HEK293 (cell line): ENCODE measurements around the gene PRCC.

ENCODE experiments used
- AEBP2 ChIP-seq: fragments of 450-650 bp; formaldehyde crosslinking; IDR thresholded peaks from 2 replicates; pipeline ENCODE4 v1.5.1; 2016; ENCODE audit warnings: missing biosample characterization, missing genetic modification characterization, borderline replicate concordance
- FEZF1 ChIP-seq: fragments of 450-650 bp; formaldehyde crosslinking; IDR thresholded peaks from 2 replicates; pipeline ENCODE4 v1.5.1; 2016; ENCODE audit warnings: missing biosample characterization, missing genetic modification characterization
- HOXA7 ChIP-seq: sonication (generic); formaldehyde crosslinking; IDR thresholded peaks from 2 replicates; pipeline ENCODE4 v1.8.1; 2022; ENCODE audit warnings: missing genetic modification reagents, borderline replicate concordance
- IKZF3 ChIP-seq: fragments of 450-650 bp; IDR thresholded peaks from 2 replicates; pipeline ENCODE4 v1.5.0; 2018; ENCODE audit warnings: missing biosample characterization, mild to moderate bottlenecking, missing genetic modification characterization, moderate library complexity
- KLF10 ChIP-seq: fragments of 450-650 bp; IDR thresholded peaks from 2 replicates; pipeline ENCODE4 v1.5.1; 2018; ENCODE audit warnings: missing biosample characterization, mild to moderate bottlenecking, missing genetic modification characterization
- KLF16 ChIP-seq: fragments of 450-650 bp; formaldehyde crosslinking; IDR thresholded peaks from 2 replicates; pipeline ENCODE4 v1.5.1; 2017; ENCODE audit warnings: missing biosample characterization, missing genetic modification characterization
- KLF8 ChIP-seq: fragments of 450-650 bp; formaldehyde crosslinking; IDR thresholded peaks from 2 replicates; pipeline ENCODE4 v1.5.1; 2016; ENCODE audit warnings: missing biosample characterization, missing genetic modification characterization
- OVOL3 ChIP-seq: fragments of 450-650 bp; formaldehyde crosslinking; IDR thresholded peaks from 2 replicates; pipeline ENCODE4 v1.5.1; 2016; ENCODE audit warnings: missing biosample characterization, missing genetic modification characterization
- SP3 ChIP-seq: fragments of 450-650 bp; formaldehyde crosslinking; IDR thresholded peaks from 2 replicates; pipeline ENCODE4 v1.5.1; 2016; ENCODE audit warnings: missing biosample characterization, missing genetic modification characterization
- ZBTB8A ChIP-seq: fragments of 450-650 bp; formaldehyde crosslinking; IDR thresholded peaks from 2 replicates; pipeline ENCODE4 v1.5.1; 2016; ENCODE audit warnings: missing biosample characterization, missing genetic modification characterization
- ZNF169 ChIP-seq: fragments of 450-650 bp; formaldehyde crosslinking; IDR thresholded peaks from 2 replicates; pipeline ENCODE4 v1.5.1; 2016; ENCODE audit warnings: missing biosample characterization, missing genetic modification characterization
- ZNF175 ChIP-seq: fragments of 450-650 bp; formaldehyde crosslinking; IDR thresholded peaks from 2 replicates; pipeline ENCODE4 v1.5.1; 2016; ENCODE audit warnings: missing biosample characterization, missing genetic modification characterization
- ZNF202 ChIP-seq: fragments of 450-650 bp; formaldehyde crosslinking; IDR thresholded peaks from 2 replicates; pipeline ENCODE4 v1.5.1; 2016; ENCODE audit warnings: missing biosample characterization, missing genetic modification characterization, borderline replicate concordance
- ZNF223 ChIP-seq: fragments of 450-650 bp; formaldehyde crosslinking; IDR thresholded peaks from 2 replicates; pipeline ENCODE4 v1.5.1; 2016; ENCODE audit warnings: missing biosample characterization, missing genetic modification characterization
- ZNF239 ChIP-seq: fragments of 450-650 bp; formaldehyde crosslinking; IDR thresholded peaks from 2 replicates; pipeline ENCODE4 v1.5.1; 2016; ENCODE audit warnings: missing biosample characterization, missing genetic modification characterization
- ZNF274 ChIP-seq, 2 experiments: fragments of 200-500 bp in 1 of 2; fragments of 450-650 bp in 1 of 2; sonication (Bioruptor generic) in 1 of 2; formaldehyde crosslinking in 1 of 2; IDR thresholded peaks; 2 replicates each; pipeline versions ENCODE4 v1.5.1 to v1.6.1; 2014 to 2016; ENCODE audit warnings: borderline replicate concordance in 1 of 2, inconsistent platforms in 1 of 2, low read length in 1 of 2, missing biosample characterization in 1 of 2, missing genetic modification characterization in 1 of 2
- ZNF311 ChIP-seq: fragments of 450-650 bp; formaldehyde crosslinking; IDR thresholded peaks from 2 replicates; pipeline ENCODE4 v1.5.1; 2017; ENCODE audit warnings: missing biosample characterization, missing genetic modification characterization, borderline replicate concordance
- ZNF416 ChIP-seq: fragments of 450-650 bp; formaldehyde crosslinking; IDR thresholded peaks from 2 replicates; pipeline ENCODE4 v1.5.1; 2016; ENCODE audit warnings: missing biosample characterization, missing genetic modification characterization
- ZNF473 ChIP-seq: fragments of 450-650 bp; formaldehyde crosslinking; IDR thresholded peaks from 2 replicates; pipeline ENCODE4 v1.5.1; 2017; ENCODE audit warnings: missing biosample characterization, missing genetic modification characterization
- ZNF521 ChIP-seq: fragments of 450-650 bp; formaldehyde crosslinking; IDR thresholded peaks from 2 replicates; pipeline ENCODE4 v1.5.1; 2017; ENCODE audit warnings: missing biosample characterization, mild to moderate bottlenecking, missing genetic modification characterization
- ZNF530 ChIP-seq: fragments of 450-650 bp; formaldehyde crosslinking; IDR thresholded peaks from 2 replicates; pipeline ENCODE4 v1.5.1; 2016; ENCODE audit warnings: low read depth, missing biosample characterization, missing genetic modification characterization
- ZNF548 ChIP-seq: fragments of 450-650 bp; formaldehyde crosslinking; IDR thresholded peaks from 2 replicates; pipeline ENCODE4 v1.5.1; 2016; ENCODE audit warnings: missing biosample characterization, missing genetic modification characterization
- ZNF555 ChIP-seq: fragments of 450-650 bp; formaldehyde crosslinking; conservative IDR thresholded peaks from 2 replicates; pipeline ENCODE4 v1.5.1; 2017; ENCODE audit warnings: missing biosample characterization, mild to moderate bottlenecking, missing genetic modification characterization, inconsistent platforms
- ZNF571 ChIP-seq: fragments of 450-650 bp; formaldehyde crosslinking; IDR thresholded peaks from 2 replicates; pipeline ENCODE4 v1.5.0; 2017; ENCODE audit warnings: missing biosample characterization, missing genetic modification characterization
- ZNF654 ChIP-seq: fragments of 450-650 bp; formaldehyde crosslinking; IDR thresholded peaks from 2 replicates; pipeline ENCODE4 v1.5.1; 2016; ENCODE audit warnings: low read depth, missing biosample characterization, missing genetic modification characterization
- ZNF677 ChIP-seq: fragments of 450-650 bp; IDR thresholded peaks from 2 replicates; pipeline ENCODE4 v1.5.0; 2018; ENCODE audit warnings: missing biosample characterization, mild to moderate bottlenecking, missing genetic modification characterization, moderate library complexity
- ZNF701 ChIP-seq: fragments of 450-650 bp; formaldehyde crosslinking; IDR thresholded peaks from 2 replicates; pipeline ENCODE4 v1.5.1; 2016; ENCODE audit warnings: missing biosample characterization, missing genetic modification characterization
- ZNF785 ChIP-seq: fragments of 450-650 bp; formaldehyde crosslinking; IDR thresholded peaks from 2 replicates; pipeline ENCODE4 v1.5.1; 2016; ENCODE audit warnings: missing biosample characterization, missing genetic modification characterization
- ZNF792 ChIP-seq: fragments of 450-650 bp; formaldehyde crosslinking; IDR thresholded peaks from 2 replicates; pipeline ENCODE4 v1.5.1; 2016; ENCODE audit warnings: missing biosample characterization, missing genetic modification characterization
- TF ChIP-seq, protein P1 (sequence below): fragments of 450-650 bp; formaldehyde crosslinking; IDR thresholded peaks from 2 replicates; pipeline ENCODE4 v1.5.1; 2016; ENCODE audit warnings: missing biosample characterization, missing genetic modification characterization
- TF ChIP-seq, protein P2 (sequence below): fragments of 450-650 bp; formaldehyde crosslinking; IDR thresholded peaks from 2 replicates; pipeline ENCODE4 v1.5.1; 2016; ENCODE audit warnings: missing biosample characterization, missing genetic modification characterization
- TF ChIP-seq, protein P3 (sequence below): fragments of 450-650 bp; formaldehyde crosslinking; IDR thresholded peaks from 2 replicates; pipeline ENCODE4 v1.5.1; 2016; ENCODE audit warnings: missing biosample characterization, missing genetic modification characterization
- TF ChIP-seq, protein P4 (sequence below): fragments of 450-650 bp; formaldehyde crosslinking; IDR thresholded peaks from 2 replicates; pipeline ENCODE4 v1.5.1; 2016; ENCODE audit warnings: missing biosample characterization, missing genetic modification characterization

The PRCC gene

GRCh38 chr1:156725683-156726280, 41.6 kb upstream of the PRCC start (continued):
- TF ChIP-seq, protein P1, sequence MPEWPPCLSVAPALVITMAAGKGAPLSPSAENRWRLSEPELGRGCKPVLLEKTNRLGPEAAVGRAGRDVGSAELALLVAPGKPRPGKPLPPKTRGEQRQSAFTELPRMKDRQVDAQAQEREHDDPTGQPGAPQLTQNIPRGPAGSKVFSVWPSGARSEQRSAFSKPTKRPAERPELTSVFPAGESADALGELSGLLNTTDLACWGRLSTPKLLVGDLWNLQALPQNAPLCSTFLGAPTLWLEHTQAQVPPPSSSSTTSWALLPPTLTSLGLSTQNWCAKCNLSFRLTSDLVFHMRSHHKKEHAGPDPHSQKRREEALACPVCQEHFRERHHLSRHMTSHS = no peak
- TF ChIP-seq, protein P2, sequence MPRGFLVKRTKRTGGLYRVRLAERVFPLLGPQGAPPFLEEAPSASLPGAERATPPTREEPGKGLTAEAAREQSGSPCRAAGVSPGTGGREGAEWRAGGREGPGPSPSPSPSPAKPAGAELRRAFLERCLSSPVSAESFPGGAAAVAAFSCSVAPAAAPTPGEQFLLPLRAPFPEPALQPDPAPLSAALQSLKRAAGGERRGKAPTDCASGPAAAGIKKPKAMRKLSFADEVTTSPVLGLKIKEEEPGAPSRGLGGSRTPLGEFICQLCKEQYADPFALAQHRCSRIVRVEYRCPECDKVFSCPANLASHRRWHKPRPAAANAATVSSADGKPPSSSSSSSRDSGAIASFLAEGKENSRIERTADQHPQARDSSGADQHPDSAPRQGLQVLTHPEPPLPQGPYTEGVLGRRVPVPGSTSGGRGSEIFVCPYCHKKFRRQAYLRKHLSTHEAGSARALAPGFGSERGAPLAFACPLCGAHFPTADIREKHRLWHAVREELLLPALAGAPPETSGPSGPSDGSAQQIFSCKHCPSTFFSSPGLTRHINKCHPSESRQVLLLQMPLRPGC (tag by site-specific recombination) = peak; percentile 32; the same call in 1 of the 2 replicates
- TF ChIP-seq ZNF239 (tag by site-specific recombination) = no peak
- TF ChIP-seq ZNF654 (tag by site-specific recombination) = peak; percentile 94
- no peak for TF ChIP-seq ZNF548 (tag by site-specific recombination)
- no peak for TF ChIP-seq ZNF416 (tag by site-specific recombination)
- TF ChIP-seq ZNF175 = no peak
- TF ChIP-seq FEZF1 (tag by site-specific recombination) = no peak
- TF ChIP-seq ZNF311 = no peak
- TF ChIP-seq KLF10 = no peak
- TF ChIP-seq, protein P3, sequence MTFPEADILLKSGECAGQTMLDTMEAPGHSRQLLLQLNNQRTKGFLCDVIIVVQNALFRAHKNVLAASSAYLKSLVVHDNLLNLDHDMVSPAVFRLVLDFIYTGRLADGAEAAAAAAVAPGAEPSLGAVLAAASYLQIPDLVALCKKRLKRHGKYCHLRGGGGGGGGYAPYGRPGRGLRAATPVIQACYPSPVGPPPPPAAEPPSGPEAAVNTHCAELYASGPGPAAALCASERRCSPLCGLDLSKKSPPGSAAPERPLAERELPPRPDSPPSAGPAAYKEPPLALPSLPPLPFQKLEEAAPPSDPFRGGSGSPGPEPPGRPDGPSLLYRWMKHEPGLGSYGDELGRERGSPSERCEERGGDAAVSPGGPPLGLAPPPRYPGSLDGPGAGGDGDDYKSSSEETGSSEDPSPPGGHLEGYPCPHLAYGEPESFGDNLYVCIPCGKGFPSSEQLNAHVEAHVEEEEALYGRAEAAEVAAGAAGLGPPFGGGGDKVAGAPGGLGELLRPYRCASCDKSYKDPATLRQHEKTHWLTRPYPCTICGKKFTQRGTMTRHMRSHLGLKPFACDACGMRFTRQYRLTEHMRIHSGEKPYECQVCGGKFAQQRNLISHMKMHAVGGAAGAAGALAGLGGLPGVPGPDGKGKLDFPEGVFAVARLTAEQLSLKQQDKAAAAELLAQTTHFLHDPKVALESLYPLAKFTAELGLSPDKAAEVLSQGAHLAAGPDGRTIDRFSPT (tag by site-specific recombination) = no peak
- TF ChIP-seq ZNF701 (tag by site-specific recombination) = no peak
- TF ChIP-seq ZNF530 (tag by site-specific recombination) = no peak
- TF ChIP-seq HOXA7 (CRISPR knock-in tag) = no peak
- peak; percentile 52; the same call in 1 of the 2 replicates for TF ChIP-seq KLF16
- TF ChIP-seq ZNF792 (tag by site-specific recombination) = no peak
- TF ChIP-seq KLF8 = no peak
- TF ChIP-seq ZNF677 (tag by site-specific recombination) = no peak
- no peak for TF ChIP-seq ZBTB8A
- no peak for TF ChIP-seq OVOL3 (tag by site-specific recombination)
- no peak for TF ChIP-seq ZNF785 (tag by site-specific recombination)
- no peak for TF ChIP-seq ZNF202 (tag by site-specific recombination)
- no peak for TF ChIP-seq AEBP2
- no peak for TF ChIP-seq ZNF473 (tag by site-specific recombination)
- TF ChIP-seq ZNF555 = no peak
- TF ChIP-seq IKZF3 (tag by site-specific recombination) = peak; percentile 45; the same call in 1 of the 2 replicates
- no peak for TF ChIP-seq ZNF571 (tag by site-specific recombination)
- TF ChIP-seq ZNF223 (tag by site-specific recombination) = no peak
- peak; percentile 34; the same call in 1 of the 2 replicates for TF ChIP-seq SP3 (tag by site-specific recombination)
- TF ChIP-seq, protein P4, sequence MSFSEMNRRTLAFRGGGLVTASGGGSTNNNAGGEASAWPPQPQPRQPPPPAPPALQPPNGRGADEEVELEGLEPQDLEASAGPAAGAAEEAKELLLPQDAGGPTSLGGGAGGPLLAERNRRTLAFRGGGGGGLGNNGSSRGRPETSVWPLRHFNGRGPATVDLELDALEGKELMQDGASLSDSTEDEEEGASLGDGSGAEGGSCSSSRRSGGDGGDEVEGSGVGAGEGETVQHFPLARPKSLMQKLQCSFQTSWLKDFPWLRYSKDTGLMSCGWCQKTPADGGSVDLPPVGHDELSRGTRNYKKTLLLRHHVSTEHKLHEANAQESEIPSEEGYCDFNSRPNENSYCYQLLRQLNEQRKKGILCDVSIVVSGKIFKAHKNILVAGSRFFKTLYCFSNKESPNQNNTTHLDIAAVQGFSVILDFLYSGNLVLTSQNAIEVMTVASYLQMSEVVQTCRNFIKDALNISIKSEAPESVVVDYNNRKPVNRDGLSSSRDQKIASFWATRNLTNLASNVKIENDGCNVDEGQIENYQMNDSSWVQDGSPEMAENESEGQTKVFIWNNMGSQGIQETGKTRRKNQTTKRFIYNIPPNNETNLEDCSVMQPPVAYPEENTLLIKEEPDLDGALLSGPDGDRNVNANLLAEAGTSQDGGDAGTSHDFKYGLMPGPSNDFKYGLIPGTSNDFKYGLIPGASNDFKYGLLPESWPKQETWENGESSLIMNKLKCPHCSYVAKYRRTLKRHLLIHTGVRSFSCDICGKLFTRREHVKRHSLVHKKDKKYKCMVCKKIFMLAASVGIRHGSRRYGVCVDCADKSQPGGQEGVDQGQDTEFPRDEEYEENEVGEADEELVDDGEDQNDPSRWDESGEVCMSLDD (tag by site-specific recombination) = 0 out of 2 replicates have a peak, but pooled peaks have one; percentile 14
- no peak for TF ChIP-seq ZNF274 (IDR thresholded peaks at IDR 0.05; ENCODE audit: low read length)
- TF ChIP-seq ZNF274 (tag by site-specific recombination; IDR thresholded peaks at IDR 0.05; ENCODE audit: borderline replicate concordance) = no peak
- TF ChIP-seq ZNF169 (tag by site-specific recombination) = no peak
- no peak for TF ChIP-seq ZNF521 (tag by site-specific recombination)
